IPS-NIHi11 (cell line): Measurements from ENCODE around the gene INO80.

Experiments used
- DNase-seq: peaks from one replicate; pipeline ENCODE4 v3.0.0; 2012; ENCODE audit warnings: mixed read lengths, low spot score

The INO80 gene

DNA sequence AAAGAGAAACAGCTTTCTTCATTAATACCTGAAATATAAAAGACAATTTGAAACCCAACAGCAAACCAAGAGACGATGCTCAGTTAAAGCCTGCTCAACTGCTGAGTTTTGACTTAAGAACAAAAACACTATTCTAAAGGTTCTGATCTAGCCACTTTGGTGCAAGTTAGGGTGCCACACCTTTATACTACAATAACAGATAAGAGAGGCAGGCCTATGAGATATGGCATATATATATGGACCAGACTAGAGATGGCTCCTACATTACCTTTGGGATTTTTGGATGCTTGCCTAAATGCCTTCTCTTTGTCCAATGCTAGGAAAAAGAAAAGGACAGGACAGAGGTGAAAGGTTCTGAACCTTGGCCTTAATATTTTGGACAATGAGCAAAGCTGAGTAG lies 68.6 kb downstream of the INO80 start:
- DNase-seq, result no peak

DNA sequence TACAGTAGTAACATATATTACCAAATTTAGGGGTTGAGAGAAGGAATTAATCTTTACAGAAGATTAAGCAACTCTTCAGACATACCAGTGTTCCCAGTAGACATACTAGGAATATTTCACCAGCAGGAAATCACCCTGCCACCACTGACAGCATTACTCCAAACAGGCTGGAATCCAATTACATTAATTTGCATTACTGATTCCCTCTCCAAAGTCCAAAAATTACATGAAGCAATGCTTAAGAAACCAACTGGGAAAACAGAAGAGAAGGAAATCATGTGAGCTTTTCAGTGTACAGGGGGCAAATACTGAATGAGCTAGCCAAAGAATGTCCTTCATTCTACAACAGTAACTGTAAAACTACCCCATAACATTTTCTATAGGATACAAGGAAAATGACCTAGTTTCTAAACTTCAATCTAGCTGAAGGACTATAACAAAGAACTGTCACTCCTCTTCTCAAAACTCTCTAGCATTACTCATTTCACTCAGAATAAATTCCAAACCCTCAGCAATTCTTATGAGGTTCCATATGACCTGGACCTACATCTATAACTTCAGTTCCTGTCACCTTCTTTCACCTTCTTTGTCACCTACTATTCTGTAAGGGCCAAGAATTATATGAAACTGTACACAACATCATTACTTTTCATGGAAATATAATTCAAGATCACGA lies 72.7 kb downstream of the INO80 start:
- DNase-seq, result no peak

DNA sequence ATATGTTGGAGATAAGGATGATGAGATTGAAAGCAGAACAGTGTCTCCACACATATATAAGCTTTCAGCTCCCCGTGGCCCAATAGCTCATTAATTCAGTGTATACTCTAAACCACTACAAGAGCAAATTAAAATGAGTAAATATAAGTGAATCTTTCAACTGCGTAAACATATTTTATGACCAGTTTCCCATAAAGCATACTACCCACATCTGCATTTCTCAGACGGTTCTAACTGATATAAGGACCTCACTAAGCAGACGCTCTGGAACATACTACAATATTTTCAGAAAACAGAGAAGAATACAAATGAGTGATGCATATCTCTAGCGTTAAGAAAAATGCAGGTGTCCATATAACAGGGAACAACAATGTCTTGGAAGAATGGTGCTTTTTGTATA lies 73.2 kb downstream of the INO80 start:
- DNase-seq, result no peak

DNA sequence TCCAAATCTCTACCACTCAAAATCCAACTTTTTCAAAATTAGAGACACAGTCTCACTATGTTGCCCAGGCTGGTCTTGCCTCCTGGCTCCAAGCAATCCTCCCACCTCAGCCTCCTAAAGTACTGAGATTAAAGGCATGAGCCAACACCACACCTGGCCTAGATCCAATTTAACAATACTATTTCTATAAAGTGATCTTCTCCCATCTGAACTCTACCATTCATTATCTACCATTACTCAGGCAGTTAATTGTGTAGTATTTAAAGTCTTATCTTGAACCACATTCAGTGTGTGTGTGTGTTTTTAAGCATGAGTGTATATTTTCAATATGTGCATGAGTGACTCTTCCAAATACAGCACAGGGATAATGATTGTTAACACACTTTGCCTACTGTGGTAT lies 77.0 kb downstream of the INO80 start:
- no peak for DNase-seq

DNA sequence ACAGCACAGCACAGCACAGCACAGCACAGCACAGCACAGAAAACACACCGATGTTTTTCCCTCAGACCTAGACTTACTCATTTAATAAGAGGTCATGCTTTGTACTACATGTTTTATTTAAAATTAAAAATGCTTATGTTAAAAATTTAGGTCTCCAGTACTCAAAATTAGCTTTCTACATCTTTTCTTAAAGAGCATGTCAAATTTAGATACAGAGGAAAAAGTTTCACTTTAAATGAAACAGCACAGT lies 84.1 kb downstream of the INO80 start:
- DNase-seq, result no peak

DNA sequence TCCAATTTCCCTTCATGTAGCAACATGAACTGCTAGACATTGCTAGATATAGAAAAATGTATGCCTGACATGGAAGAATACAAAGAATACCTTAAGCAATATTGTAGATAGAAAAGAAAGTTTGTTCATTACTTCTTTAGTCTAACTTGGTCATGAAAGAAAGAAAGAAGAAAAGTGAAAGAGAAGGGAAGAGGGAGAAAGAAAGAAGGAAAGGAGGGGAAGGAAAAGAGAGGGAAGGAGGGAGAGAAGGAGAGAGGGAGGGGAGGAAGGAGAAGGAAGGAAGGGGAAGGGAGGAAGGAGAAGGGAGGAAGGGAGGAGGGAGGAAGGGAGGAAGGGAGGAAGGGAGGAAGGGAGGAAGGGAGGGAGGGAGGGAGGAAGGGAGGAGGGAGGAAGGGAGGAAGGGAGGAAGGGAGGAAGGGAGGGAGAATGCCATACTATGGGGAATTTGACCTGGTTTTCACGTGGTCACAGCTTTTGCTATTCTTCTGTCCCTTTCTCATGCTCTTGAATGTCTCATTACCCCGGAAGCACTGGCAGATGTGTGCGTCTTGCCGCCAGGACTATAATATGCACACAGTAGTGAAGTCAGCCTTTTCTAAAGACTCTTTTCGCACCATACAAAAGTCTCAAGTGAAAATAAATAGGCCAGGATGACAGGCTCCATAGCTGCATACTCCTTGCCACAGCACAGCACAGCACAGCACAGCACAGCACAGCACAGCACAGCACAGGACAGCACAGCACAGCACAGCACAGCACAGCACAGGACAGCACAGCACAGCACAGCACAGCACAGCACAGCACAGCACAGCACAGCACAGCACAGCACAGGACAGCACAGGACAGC lies 84.6 kb downstream of the INO80 start:
- DNase-seq, result no peak

DNA sequence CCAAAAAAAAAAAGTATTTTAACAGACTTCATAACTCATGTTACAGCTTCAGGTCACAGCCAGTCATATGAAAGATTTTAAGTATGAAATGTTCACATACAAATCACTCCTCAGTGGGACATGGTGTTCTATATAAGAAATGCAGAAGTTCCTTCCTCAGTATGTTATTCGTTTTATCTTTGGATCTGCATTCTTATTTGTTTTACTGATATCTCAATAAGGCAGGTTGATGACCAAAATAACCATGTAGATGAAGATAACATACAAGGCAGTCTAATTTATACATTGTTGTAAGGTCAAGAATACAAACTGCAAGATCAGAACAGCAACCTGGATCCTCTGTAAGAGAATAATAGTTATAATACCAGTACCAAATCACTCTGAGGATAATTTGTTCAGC lies 87.2 kb downstream of the INO80 start:
- DNase-seq, result no peak

DNA sequence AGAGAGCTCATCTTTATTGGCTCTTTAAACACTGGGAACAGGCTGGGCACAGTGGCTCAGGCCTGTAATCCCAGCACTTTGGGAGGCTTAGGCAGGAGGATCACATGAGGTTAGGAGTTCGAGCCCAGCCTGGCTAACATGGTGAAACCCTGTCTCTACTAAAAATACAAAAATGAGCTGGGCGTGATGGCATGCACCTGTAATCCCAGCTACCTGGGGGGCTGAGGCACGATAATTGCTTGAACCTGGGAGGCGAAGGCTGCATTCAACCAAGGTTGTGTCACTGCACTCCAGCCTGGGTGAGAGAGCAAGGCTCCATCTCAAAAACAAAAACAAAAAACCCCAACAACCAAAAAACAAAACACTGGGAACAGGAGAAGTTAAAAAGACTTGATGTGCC lies 90.7 kb downstream of the INO80 start:
- no peak for DNase-seq

DNA sequence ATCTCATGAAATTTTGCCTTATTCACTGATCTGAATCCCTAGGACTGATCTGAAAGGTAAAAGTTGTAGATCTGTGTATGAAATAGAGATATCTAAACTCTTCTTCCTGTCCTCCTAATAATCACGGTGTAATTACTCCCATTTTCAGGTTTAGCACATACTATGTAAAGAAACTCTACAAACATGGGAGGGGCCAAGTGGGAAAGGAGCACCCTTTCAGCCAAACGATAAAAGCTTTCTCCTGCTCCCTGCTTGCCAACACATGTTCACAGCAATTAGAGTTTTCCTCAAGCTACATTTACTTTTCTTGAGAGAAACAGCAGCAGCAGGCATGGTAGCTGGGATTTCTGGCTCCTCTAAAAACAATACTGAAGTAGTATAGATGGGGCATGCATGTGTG lies 91.2 kb downstream of the INO80 start:
- no peak for DNase-seq

DNA sequence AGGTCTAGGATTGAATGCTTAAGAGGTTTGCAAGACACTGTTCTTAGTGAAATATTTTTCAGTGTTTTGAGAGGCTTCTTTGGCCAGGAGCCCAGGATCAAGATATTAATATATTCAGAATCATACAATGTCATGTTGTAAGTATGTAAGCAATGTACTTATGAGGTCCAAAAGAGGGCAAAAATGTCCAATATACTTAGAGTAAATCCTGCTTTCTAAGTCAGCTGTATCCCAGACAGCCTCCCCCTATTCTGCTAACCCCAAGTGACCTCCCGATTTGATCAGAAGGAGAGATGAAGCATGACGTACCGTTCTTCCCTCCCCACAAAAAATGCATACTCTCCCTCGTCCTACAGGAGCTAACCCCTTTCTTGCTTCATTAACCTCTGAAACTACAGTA lies 91.9 kb downstream of the INO80 start:
- DNase-seq, result no peak

DNA sequence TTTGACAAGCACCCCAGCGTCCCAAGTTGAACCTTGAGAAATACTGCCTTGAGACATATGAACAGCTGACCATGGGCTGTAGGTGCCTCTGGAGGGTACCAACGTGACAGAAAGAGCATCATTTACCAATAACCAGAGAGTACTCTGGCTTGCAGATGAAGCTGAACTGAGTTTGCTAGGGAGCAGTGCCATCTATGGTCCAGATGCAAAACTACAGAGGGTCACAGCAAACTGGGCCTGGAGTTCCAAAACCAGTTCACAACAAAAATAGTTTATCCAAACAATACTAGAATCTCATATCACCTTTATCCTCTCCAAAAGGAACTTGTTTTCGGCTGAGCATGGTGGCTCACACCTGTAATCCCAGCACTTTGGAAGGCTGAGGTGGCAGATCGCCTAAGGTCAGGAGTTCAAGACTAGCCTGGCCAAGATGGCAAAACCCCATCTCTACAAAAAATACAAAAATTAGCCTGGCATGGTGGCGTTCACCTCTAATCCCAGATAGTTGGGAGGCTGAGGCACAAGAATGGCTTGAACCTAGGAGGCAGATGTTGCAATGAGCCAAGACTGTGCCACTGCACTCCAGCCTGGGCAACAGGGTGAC lies 93.5 kb downstream of the INO80 start:
- peak; percentile 57 for DNase-seq

DNA sequence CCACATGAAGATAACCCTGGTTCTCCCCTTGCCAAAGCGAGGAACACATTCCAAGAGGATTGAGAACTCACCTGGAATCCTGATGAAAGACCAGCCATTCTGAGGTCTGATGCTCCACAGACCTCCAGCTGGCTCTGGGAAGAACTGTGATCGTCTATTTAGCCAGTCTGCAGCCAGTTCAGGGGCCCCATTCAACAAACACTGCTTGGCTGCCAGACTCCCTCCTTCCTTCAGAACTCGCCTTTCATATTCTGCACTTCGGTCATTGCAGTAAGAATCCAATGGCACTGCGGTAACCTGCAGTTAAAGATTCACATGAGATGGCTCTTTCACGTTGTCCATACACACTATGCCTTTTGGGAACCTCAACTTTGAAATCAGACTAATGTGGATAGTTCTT lies 95.3 kb downstream of the INO80 start:
- DNase-seq, result no peak

DNA sequence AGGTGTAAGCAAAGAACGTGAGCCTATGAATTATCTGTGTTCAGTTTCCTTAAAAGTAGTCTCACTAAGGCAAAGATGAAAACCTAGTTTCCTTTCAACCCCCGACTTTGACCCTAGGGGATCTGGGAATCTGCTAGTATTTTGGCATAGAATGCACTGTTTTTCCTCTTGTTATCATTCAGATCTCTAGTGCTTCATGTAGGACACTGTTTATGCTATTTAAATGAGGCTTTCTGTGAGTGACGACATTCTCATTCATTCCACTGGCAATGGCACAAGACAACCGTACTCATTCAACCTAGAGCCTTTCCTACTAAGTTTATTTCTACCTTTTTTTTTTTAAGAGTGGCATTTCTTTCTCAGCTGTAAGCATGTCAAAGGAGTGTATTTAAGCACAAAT lies 95.8 kb downstream of the INO80 start:
- no peak for DNase-seq

DNA sequence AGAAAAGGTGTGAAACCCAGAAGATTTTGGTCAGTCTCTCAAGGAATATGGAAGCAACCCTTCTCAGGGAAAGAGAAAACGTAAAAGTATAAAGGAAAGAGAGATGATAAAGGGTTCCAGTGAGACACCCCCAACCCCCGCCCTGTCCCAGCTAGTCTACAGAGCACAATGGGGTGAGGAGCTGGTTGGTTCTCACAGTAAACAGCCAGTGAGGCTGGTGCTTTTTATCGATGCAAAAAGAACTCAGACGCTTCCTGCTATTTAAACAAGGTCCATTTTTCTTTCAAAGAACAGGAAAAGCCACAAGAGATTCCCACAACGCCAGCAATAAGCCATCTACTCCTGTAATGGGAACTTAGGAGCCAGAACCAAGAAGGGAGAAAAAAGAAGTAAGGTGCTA lies 96.9 kb downstream of the INO80 start:
- no peak for DNase-seq

DNA sequence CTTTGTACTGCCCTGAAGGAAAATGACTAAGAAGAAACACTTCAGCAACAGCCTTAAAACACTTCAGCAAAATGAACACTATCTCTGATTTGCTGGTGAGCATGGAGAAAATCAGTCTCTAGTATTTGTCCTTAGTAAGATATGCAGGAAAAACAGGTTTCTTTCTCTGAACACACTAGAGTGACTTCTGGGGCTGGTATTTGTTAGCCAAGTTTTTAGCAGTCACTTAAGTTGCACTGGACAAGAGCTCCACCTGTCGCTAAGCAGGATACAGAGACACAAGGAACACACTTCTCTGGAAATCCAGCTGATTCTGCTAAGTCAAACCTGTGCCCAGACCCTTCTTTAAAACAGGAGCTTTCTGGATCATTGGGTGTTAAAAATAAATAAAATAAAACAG lies 97.5 kb downstream of the INO80 start:
- DNase-seq, result no peak

DNA sequence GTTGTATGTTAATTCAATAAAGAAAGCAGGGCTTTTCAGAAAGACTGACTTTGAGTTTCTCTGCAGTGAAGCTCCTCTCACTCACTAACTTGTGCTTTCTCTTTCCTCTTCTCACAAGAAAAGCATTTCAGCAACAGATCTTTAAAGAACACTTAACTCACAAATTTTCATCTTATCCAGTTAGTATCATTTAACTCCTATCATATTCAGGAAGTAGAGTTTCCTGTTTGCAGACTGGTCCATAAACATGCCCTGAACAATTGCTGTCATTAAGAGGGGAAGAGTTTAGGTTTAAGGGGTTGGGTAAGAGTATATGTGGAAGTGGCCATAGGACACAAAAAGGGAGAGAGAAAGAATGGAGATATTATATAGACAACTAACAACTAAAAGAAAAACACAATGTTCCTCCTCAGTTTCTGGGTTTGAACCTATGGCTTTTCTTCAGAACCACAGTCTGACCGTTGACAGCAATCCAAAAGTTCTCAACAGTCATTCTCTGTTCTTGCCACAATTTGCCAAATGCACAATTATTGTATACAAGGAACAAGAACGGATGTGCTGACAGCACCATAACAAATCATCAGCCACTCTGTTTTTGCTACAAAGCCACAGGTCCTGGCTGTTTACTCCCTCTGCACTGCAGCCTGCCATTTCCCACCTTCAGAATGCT lies 98.9 kb downstream of the INO80 start:
- no peak for DNase-seq

DNA sequence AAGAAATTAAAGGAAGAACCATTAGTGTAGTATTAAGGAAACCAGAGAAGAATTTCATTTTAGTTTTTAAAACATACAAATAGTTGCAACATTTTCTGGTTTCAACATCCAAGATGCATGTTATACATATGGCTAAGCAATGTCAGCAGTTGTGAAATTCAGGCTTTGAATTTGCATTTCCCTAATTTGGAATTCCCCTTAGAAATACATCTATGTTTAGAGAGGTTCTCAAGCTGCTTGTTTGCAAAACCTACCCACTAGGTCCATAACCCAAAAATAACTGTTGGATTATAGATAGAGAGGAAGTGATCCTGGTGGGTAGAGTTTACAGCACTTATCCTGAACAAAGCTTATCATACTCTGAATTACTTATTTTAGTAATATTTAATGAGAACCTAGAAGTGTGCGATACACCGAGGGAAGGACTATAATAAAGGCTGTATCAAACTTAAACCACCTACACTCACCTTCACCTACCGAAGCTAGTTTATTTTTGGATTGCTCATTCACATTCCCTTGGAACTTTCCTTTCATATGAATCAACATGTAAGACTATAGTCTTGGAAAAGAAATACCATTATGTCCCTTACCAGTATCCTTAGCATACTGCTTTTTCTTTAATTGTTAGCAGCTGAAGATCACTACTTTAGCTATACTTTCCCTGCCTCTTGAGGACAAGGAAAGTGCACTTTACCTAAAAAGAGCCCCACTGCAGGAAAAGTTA lies 102.2 kb downstream of the INO80 start:
- DNase-seq, result no peak

DNA sequence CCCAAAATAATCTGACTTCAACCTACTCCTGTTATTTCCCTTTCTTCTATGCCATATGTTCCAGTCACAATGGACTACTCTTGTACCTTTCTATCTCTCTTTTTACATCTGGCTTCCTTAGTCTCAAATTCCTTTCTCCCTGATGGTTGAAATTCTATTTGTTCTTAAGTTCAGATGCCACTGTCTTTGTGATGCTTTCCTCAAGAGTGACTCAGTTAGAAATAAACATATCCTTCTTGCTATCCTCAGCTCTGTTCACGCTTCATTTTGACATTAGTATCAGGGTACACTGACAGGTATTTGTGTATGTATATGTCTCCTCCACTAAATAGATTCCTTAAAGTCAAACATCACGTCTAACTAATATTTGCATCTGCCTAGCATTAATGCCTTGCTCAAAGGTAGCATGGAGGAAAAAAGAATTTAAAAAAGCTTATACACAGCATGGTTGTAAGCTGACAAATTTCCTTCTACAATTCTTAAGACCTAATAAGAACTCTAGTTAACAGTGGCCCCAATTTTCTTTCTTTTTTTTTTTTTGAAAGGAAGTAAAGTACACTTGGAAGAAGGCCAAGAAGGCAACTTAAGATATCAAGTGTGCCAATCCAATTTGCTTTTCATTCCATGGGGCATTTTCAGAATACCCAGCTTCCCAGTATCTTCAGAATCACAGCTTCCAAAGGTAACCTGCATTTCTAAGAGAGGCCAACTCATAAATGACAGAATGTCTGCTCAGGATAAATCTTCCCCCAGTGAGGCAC lies 104.8 kb downstream of the INO80 start:
- no peak for DNase-seq

DNA sequence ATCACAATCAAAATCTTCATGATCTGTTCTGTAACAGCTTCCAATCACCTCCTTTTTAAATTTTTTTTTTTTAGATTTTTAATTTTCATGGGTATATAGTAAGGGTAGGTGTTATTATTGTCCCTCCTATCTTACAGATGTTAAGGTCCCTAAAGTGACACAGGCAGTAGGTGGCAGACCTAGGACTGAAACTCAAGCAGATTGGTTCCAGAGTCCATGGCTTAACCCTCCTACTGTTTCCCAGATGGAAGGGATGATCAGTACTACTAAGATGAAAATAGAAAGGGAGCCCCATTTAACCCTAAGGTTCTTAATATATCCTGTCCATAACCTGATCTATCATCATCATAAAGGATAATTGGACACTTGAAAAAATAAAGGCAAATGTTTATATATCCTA lies 105.7 kb downstream of the INO80 start:
- no peak for DNase-seq

DNA sequence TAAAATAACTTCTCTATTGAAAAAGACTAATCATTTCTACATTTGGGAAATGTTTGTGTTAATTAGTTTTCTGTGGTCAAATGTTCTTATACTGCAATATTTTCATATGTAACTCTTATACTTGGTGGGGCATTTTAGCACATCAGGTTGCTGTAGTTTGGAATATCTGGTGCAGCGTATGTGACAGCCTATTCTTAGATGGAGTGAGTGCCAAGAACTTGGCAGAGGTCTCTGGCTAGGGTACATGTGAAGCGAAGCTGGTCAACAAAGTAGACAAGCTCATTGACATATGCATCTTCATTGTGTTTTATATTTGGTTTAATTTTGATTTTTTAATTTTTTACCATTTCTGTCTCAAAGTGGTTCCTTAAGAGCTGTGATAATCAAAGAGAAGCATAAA lies 109.6 kb downstream of the INO80 start:
- DNase-seq, result no peak

DNA sequence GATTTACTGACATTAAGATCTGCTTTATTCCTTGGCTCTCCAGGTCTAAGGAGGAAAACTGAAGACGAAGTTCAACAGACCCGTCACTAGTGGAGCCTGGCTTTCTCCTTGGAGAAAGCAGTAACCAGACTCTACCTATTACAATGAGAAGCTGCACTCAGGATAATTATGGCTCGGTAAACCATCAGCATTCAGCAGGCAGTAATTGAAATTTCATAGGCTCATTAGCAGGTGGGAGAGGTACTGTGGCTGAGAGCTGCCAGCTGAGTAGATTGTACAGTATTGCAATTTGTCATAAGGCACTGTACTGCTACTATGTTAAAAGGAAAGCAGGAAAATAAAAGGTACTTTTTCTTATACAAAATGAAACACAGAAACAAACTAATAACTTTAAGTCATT lies 111.6 kb downstream of the INO80 start:
- DNase-seq, result no peak
